GM12878 (cell line): ENCODE measurements around the gene DUSP22. TPM values are rescaled to one million over a fixed set of nuclear protein-coding genes. Genes with fewer than 3 reads are reported as not detected.
A peak's percentile ranks its signal among the peaks of the same experiment; 100 is the strongest.

Experiments
- BCL3 ChIP-seq: IDR thresholded peaks from 2 replicates; pipeline ENCODE4 v1.6.1; 2011; ENCODE audit warnings: borderline replicate concordance, low read depth, mild to moderate bottlenecking, moderate library complexity, low read length; ENCODE audit not compliant: insufficient read depth, poor library complexity, severe bottlenecking
- GABPA ChIP-seq: IDR thresholded peaks from 2 replicates; pipeline ENCODE4 v1.6.1; 2014; ENCODE audit warnings: antibody characterized with exemption, low read depth, mild to moderate bottlenecking, inconsistent platforms
- NFIC ChIP-seq: IDR thresholded peaks from 2 replicates; pipeline ENCODE4 v1.6.1; 2012; ENCODE audit warnings: low read depth, mild to moderate bottlenecking, inconsistent platforms, low read length, moderate library complexity
- SUZ12 ChIP-seq: fragments of 200-600 bp; sonication (generic); IDR thresholded peaks from one replicate; pipeline ENCODE4 v1.6.1; 2018; ENCODE audit warnings: antibody characterized with exemption, mild to moderate bottlenecking; ENCODE audit not compliant: unreplicated experiment
- YY1 ChIP-seq: IDR thresholded peaks from 2 replicates; pipeline ENCODE4 v1.6.1; 2011; ENCODE audit warnings: low read depth, mild to moderate bottlenecking, low read length
- ZBTB4 ChIP-seq: fragments of 450-650 bp; formaldehyde crosslinking; IDR thresholded peaks from 2 replicates; pipeline ENCODE4 v1.4.0; 2022; ENCODE audit warnings: mild to moderate bottlenecking, moderate library complexity
- polyA plus RNA-seq, 11 experiments: library from polyadenylated mRNA; depleted of rRNA in 4 of 11; unstranded in 6 of 11; stranded (reverse) in 5 of 11; fragments of >200 nt; fragmentation: Nextera tagmentation in 4 of 11; fragmentation: Illumina TruSeq in 1 of 11; extraction: Ambion mirVana in 4 of 11; extraction: Trizol in 1 of 11; gene quantifications; 1 replicate in 1 of 11; 2 replicates in 10 of 11; pipeline versions ENCODE4 v1.2.1 to v1.2.3, GENCODE V29; 2011 to 2016; ENCODE audit warnings: inconsistent platforms in 2 of 11, missing spikeins in 2 of 11, low read depth in 1 of 11
- total RNA-seq, 4 experiments: library from RNA; depleted of rRNA in 3 of 4; stranded (reverse); fragments of >200 nt in 3 of 4; fragmentation: Illumina TruSeq in 1 of 4; extraction: Trizol in 1 of 4; gene quantifications; 2 replicates each; pipeline versions ENCODE4 v1.2.1 to v1.2.3, GENCODE V29; 2013 to 2021

The DUSP22 gene
- total and polyA plus RNA-seq, 10 of the 15 experiments (the other 5 are each of a cell fraction or from before 2014, with no cell fraction given): 78.9 to 156 (median 107) TPM

GRCh38 chr6:332671-333070 is 40.4 kb downstream of the DUSP22 start (continued):
- TF ChIP-seq SUZ12 (no peak), NFIC (no peak), ZBTB4 (no peak), GABPA (no peak), YY1 (peak; percentile 74), BCL3 (peak; percentile 51)
